Thoracic aorta (tissue), 2 donors: ENCODE results near the gene CHST8. TPM values are rescaled to one million over a fixed set of nuclear protein-coding genes. Genes with fewer than 3 reads are reported as not detected.
"Not testable (repeated sequence)": the region's sequence is repeated elsewhere in the genome, so short reads cannot be mapped to it uniquely, and the experiment has no call there.

ENCODE experiments used
- ATAC-seq: fragments of 150-250 bp; one replicate; pipeline ENCODE4 v1.8.0; 2017; ENCODE audit warnings: low read depth; ENCODE audit not compliant: insufficient number of reproducible peaks, low FRiP score
- DNase-seq: peaks from one replicate; pipeline ENCODE4 v3.0.0-alpha.2; 2020; ENCODE audit warnings: low spot score
- H3K27ac ChIP-seq, 2 donors: fragments of 200-600 bp; sonication (generic); 1 replicate in 1 of 2; 2 replicates in 1 of 2; pipeline ENCODE4 v1.5.1; 2016; ENCODE audit warnings: mild to moderate bottlenecking in 2 of 2, moderate library complexity in 2 of 2
- H3K27me3 ChIP-seq: fragments of 200-600 bp; sonication (generic); replicated peaks from 2 replicates; pipeline ENCODE4 v1.6.0; 2016; ENCODE audit warnings: mild to moderate bottlenecking; ENCODE audit not compliant: insufficient read depth
- H3K36me3 ChIP-seq: fragments of 200-600 bp; sonication (generic); one replicate; pipeline ENCODE4 v1.5.1; 2016
- H3K4me1 ChIP-seq, 2 donors: fragments of 200-600 bp; sonication (generic); 1 replicate in 1 of 2; 2 replicates in 1 of 2; pipeline versions ENCODE4 v1.5.1 to v1.6.0; 2016; ENCODE audit warnings: low read depth in 2 of 2, mild to moderate bottlenecking in 1 of 2; ENCODE audit not compliant: control insufficient read depth in 1 of 2
- H3K4me3 ChIP-seq: fragments of 200-600 bp; sonication (generic); 2 replicates; pipeline ENCODE4 v1.5.1; 2016; ENCODE audit warnings: mild to moderate bottlenecking
- H3K9me3 ChIP-seq: fragments of 200-600 bp; sonication (generic); 2 replicates; pipeline ENCODE4 v1.5.1; 2016
- total RNA-seq, 2 donors: library from RNA; depleted of rRNA; stranded (reverse); fragments of >200 nt; gene quantifications; one replicate each; pipeline versions ENCODE4 v1.1.0 to v1.2.3, GENCODE V29; 2016
- TF ChIP-seq, protein P1 (sequence below): fragments of 200-600 bp; sonication (generic); IDR thresholded peaks from one replicate; pipeline ENCODE4 v1.5.1; 2019; ENCODE audit warnings: antibody characterized with exemption

CHST8 gene
- total RNA-seq, 2 donors from 2014 or later: 0.28 TPM; not detected in 1

DNA sequence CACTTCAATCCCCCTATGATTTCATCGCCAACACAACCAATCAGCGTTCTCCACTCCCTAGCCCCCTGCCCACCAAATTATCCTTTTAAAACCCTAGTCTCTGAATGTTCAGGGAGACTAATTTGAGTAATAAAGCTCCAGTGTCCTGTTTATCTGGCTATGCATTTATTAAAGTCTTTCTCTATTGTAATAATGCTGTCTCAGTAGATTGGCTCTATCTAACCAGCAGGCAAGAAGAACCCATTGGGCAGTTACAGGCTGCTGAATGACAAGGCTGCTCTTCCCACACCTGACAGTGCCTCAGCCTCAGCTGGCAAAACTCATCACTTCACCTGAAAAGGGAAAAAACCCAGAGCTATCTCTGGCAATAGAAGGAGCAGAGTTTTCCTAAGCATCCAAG, 20.2 kb upstream of the CHST8 start:
- DNase-seq (no peak), ATAC-seq (no peak)
- no peak overlapping the region for H3K27ac ChIP-seq
- TF ChIP-seq, protein P1, sequence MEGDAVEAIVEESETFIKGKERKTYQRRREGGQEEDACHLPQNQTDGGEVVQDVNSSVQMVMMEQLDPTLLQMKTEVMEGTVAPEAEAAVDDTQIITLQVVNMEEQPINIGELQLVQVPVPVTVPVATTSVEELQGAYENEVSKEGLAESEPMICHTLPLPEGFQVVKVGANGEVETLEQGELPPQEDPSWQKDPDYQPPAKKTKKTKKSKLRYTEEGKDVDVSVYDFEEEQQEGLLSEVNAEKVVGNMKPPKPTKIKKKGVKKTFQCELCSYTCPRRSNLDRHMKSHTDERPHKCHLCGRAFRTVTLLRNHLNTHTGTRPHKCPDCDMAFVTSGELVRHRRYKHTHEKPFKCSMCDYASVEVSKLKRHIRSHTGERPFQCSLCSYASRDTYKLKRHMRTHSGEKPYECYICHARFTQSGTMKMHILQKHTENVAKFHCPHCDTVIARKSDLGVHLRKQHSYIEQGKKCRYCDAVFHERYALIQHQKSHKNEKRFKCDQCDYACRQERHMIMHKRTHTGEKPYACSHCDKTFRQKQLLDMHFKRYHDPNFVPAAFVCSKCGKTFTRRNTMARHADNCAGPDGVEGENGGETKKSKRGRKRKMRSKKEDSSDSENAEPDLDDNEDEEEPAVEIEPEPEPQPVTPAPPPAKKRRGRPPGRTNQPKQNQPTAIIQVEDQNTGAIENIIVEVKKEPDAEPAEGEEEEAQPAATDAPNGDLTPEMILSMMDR: no peak
- H3K36me3 ChIP-seq: no peaks in the 10 kb centered on the region
- no peak overlapping the region for H3K4me3 ChIP-seq
- no peaks in the 10 kb centered on the region for H3K27me3 ChIP-seq
- H3K9me3 ChIP-seq: peaks cover 19% of the 10 kb centered on the region
- H3K4me1 ChIP-seq: no peaks in the 10 kb centered on the region

DNA sequence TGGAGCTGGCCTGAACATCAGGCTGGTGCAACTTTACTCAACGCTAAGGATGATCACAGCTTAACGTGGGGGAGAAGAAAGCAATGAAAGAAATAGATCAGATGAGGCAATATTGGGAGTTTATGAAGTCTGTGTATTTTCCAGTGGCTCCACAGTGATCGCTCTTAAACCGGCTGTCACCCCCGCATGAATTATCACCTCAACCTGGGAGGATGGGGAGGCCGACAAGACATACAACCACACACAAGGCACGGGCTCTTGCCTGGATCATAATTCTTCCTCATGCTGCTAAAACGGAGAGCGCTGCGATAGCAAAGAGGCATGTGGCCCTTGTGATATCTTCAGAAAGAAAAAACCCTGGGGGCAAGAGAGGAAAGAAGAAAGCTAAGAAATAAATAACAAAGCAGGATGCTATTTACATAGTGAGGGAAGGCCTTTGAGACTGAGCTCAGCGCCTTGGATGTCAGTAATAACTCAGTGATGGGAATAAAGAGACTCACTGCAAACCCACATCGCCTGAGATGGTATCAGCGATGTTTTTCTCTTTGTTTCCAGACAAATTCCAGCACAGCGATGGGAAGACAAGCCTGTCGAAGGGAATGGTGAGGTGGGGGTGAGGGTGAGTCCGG, 19.1 kb upstream of the CHST8 start:
- Histone ChIP-seq H3K27ac (no peak overlapping the region), H3K9me3 (peaks cover 19% of the 10 kb centered on the region), H3K27me3 (no peaks in the 10 kb centered on the region), H3K4me1 (no peaks in the 10 kb centered on the region), H3K36me3 (no peaks in the 10 kb centered on the region), H3K4me3 (no peak overlapping the region)
- no peak for ATAC-seq
- TF ChIP-seq, protein P1: no peak
- DNase-seq: no peak

DNA sequence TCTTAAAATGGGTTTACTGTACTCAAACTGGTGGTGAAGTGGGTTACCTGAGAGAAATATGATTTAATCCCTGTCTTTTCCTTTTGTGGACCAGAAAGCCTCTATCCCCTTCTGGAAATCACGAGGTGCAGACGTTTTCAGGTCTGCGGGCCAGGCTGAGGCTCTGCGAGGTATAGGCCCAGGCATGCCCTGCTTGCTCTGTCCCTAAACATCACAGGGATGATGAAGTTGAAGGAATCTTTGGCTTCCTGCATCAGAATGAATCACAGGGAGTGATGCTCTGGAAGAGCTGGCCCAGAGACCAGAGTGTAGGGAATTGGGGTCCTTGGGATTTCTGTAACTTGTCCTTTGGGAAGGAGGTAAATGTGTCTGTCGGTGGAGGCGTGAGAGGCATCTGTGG, 18.4 kb upstream of the CHST8 start:
- Histone ChIP-seq H3K9me3 (peaks cover 19% of the 10 kb centered on the region), H3K4me1 (no peaks in the 10 kb centered on the region), H3K4me3 (no peak overlapping the region), H3K27ac (no peak overlapping the region), H3K27me3 (no peaks in the 10 kb centered on the region), H3K36me3 (no peaks in the 10 kb centered on the region)
- ATAC-seq (no peak), DNase-seq (no peak)
- TF ChIP-seq, protein P1: no peak

DNA sequence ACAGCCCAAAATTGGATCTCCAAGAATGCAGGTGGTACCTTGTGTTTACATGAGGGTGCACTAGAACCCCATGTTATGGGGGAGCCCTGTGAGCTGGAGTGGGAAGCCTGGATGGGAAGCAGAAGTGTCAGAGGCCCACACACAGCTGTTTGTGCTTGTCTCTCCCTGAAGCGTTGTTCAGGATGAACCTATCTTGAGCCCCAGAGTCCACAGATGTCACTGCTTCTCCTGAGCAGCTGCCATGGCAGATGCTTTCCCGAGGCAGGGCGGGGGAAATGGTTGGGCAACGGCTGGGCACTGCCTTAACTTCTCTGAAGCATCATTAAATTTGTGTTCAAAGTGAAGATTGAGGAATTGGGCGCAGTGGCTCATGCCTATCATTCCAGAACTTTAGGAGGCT, 17.1 kb upstream of the CHST8 start:
- ATAC-seq (no peak), DNase-seq (no peak)
- no peaks in the 10 kb centered on the region for H3K36me3 ChIP-seq
- H3K27ac ChIP-seq: no peak overlapping the region
- TF ChIP-seq, protein P1: no peak
- H3K9me3 ChIP-seq: peaks cover 19% of the 10 kb centered on the region
- H3K4me1 ChIP-seq: no peaks in the 10 kb centered on the region
- no peaks in the 10 kb centered on the region for H3K27me3 ChIP-seq
- H3K4me3 ChIP-seq: no peak overlapping the region

DNA sequence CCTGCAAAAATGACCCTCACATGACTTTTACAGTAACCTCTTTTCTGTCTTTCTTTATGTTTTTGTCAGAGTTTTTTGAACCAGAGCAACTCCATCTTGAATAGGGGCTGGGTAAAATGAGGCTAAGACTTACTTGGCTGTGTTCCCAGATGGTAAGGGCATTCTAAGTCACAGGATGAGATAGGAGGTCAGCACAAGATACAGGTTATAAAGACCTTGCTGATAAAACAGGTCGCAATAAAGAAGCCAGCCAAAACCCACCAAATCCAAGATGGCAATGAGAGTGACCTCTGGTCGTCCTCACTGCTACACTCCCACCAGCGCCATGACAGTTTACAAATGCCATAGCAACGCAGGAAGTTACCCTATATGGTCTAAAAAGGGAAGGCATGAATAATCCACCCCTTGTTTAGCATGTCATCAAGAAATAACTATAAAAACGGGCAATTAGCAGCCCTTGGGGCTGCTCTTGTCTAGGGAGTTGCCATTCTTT, 15.9 kb upstream of the CHST8 start:
- not testable (repeated sequence) for DNase-seq, H3K4me3 ChIP-seq, H3K36me3 ChIP-seq, H3K27ac ChIP-seq, H3K27me3 ChIP-seq, ATAC-seq, H3K4me1 ChIP-seq
- H3K9me3 ChIP-seq: peaks cover 19% of the 10 kb centered on the region

DNA sequence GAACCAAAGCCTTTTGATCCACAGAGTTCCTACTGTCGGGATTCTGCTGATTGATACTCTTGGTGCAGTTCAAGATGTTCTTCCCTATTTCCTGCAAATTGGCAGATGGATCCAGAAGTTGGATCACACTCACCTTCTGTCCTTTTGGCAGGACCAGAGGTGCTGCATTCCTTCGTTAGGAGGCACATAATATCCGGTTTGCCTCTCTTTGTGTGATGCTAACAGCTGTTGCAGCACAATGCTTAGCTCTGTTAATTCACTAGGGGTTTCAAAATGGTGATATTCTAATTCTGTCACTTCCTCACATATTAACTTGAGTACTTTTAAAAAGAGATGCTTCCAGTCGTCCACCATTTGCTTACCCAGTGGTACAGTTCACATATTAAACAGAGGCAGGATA, 15.2 kb upstream of the CHST8 start:
- Histone ChIP-seq H3K4me1 (no peaks in the 10 kb centered on the region), H3K4me3 (no peak overlapping the region), H3K9me3 (peaks cover 12% of the 10 kb centered on the region), H3K27ac (no peak overlapping the region), H3K27me3 (no peaks in the 10 kb centered on the region), H3K36me3 (no peaks in the 10 kb centered on the region)
- DNase-seq (no peak), ATAC-seq (no peak)
- TF ChIP-seq, protein P1: no peak
